NCI-H1436 (cell line): ENCODE measurements around the gene ELMO1.

Experiments used
- DNase-seq: peaks from one replicate; lab custom pipeline; 2025; lab: John Stamatoyannopoulos, UW

ELMO1 gene

GRCh38 chr7:37015353-37016034 lies 433.2 kb downstream of the ELMO1 start:
- DNase-seq, result no peak

DNA sequence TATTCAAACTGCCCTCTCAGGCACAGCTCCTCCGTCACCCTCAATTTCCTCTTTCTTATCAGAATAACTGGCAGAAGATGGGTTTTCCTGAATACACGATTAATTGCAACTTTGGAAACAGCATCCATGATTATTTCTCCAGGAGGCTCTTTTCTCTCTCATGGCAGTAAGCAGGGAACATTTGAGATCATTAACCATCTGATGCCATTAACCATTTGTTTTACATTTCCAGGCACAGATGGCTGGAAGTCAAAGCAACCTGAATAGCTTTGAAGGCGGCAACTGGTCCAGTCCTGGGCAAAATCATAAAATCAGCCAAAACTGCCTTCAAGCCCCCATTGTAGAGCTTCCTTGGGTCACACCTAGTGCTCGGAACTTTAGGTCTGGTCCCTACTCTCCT lies 434.9 kb downstream of the ELMO1 start:
- DNase-seq, result no peak

DNA sequence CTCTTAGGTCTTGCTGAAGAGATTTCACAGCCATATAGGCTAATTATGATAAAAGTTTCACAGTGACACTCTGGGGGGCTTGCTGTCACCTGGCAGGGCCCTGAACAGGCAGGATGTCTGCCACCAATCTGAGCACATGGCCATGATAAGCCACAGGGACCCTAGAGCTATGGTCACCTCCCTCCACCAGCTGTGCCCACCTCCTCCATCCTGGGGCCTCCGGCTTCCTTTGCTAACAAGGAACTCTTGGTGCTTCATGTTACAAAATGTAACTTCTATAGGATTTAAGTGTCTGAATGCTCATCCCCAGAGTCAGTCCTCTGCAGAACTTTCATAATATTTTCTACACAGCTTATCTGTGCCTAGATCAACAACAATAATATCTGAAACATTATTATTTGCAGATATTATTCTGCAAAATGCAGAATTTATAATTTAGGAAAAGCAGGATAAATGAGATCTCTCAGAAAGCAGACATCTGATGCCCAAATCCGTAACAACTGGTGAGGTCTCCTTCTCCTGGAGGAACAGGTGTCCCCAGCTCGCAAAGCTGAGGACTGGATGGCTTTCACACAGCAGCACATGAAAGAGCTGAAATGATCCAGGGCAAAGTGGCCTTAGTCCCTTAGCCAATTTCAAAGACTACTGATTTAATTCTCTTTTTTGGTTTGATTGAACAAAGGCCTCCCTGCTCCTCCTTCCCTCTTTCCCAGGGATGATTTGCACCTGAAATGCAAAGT lies 437.3 kb downstream of the ELMO1 start:
- no peak for DNase-seq

DNA sequence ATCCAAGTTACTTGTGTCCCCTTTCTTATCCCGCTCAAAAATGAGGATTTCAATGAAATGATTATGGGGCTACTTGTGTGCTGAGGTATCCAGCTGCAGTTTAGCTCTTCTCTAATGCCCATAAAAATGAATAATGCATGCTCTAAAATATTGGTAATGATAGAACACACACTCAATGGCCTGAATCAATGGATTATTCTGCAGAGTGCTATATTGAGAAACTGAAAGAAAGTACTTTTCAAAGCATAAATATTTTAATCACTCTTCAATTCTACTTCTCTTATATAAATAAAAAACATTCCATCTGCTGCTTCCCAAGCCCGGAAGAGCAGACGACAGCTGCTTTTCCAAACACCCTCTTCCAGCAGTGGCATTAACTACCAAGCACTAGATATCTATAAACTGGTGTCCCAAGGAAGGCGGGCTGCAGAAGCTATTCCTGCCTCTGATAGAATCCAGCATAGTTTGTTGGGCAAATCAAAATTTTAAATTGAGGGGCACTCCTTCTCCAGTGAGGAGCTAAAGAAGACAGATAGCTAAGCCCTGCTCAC lies 439.5 kb downstream of the ELMO1 start:
- DNase-seq, result no peak

DNA sequence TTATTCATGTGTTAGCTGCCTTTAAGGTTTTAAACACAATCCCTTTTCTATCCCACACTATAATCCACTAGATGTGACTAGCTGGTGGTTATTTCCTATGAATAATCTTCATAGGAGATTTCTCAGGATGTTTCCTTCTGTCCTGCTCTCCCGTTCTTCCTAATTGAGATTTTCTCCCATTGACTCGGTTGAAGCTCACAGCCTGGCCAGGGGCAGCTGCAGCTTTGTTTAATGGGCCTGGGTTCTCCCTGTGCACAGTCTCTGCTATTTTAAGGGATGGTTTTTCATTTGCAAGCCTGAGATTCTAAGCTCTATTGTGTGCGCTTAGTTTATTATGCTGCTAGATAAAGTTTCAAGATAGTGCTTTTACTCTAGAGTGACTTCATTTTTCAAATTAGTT lies 441.0 kb downstream of the ELMO1 start:
- no peak for DNase-seq

DNA sequence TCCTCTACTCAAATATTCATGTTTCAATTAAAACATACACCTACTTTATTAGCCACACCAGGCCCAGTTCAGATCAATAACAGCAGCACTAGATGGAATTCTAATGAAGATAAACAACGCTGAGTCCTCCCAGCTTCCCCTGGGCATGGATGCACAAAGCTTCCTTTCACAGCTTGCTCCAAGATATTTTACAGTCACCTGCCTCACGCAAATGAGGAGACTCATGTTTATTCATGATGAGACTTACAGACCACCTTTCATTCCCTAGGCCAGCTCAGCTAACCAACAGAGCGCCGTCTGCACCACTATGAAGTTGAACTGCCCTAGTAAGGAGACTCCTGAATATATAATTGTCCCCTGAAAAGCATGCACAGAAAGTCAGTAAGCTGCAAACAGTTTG lies 441.4 kb downstream of the ELMO1 start:
- no peak for DNase-seq

GRCh38 chr7:37006764-37007163 lies 441.9 kb downstream of the ELMO1 start:
- no peak for DNase-seq

DNA sequence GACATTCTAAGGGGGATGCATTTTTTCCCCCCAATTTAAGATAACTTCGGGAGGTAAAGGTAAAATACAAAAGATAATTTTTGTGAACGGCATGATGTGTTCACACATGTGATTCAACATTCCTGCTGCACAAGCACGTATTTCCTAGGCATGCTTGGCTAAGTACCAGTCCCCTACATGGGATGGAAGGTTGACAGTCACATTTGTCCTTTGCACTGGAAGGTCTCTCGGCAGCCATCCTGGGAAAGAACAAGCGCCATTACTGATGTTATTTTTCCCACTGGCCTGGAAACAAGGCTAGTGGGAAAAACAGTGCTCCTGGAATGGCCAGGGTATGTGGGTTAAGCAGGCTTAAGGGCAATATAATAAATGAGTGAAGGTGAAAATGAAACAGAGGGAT lies 448.2 kb downstream of the ELMO1 start:
- DNase-seq, result no peak

DNA sequence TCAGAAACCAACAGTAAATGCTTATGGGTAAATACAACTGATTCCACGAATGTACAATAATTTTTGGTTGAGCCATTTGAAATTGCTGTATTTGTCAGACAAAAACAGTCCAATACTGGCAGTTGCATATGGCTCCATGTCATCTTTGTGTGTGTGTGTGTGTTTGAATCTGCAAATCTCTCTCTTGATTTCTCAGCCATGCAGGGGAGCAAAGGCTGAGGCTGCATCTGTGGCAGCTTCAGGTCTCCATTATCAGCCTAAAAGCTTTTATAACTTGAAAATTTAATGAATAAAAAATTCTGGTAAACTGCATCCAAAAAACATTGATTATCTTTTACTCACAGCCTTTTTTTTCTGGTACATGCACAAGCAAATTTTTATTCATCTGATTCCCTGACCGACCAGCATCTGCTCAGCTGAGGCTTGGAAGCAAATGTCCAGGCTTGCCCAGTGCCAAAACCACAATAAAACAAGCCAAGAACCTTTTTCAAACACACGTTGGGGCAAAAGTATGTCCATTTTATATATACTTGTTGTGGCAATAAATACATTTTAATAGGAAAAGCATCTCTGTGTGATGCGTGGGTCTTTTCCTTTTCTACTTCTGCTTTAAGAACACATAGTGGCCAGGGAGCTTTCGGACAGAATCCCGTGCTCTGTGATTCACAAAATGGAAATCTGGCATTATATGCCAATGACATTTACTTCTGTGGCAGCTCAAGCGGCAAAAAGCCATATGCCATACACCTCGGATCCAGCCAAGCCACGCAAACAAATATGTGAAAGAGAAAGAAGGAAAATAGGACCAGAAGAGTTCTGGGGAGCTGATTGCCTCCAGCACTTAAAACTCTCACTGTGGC lies 448.8 kb downstream of the ELMO1 start:
- no peak for DNase-seq

- DNase-seq, result no peak
Observed at GRCh38 chr7:36995776-36996175, 452.9 kb downstream of the ELMO1 start.

- no peak for DNase-seq
Observed at GRCh38 chr7:36994456-36995112, 454.1 kb downstream of the ELMO1 start.

DNA sequence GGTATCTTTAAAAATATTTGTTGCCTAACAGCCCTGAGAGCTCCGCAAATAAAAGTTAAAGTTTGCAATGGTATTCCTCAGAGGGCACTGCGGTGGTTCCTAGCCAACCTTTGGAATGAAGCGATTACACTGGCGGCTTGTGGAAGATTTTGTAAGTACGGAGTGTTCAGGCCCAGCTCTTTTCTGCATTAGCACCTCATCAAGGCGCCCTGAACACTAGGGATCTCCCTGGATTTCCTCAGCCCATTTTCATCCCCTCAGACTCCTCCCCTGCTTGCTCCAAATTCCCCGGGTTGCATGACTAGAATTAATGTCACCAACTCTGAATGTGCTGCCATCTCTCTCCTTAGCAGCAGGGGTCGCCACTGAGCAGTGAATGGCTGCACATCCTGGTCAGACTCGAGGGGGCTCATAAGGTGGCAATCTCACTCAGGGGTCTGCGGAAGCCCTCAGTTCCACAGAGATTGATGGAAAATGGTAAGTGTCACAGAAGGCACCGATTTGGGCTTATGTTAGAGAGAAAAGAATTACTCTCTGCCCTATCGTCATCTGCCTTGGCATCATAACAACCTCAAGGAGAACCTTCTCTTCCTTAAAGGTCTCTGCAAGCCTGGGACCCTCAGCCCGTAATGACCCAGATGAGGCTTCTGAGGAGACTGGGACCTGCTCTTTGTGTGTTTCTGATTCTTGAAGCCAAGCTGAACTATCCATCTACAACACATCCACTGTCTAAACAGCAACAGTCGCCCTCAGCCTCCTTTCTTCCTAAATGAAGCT lies 461.5 kb downstream of the ELMO1 start:
- peak; percentile 28 for DNase-seq

- DNase-seq, result peak; percentile 35
Observed at GRCh38 chr7:36986511-36986933, 462.1 kb downstream of the ELMO1 start.

- DNase-seq, result peak; percentile 54
Observed at GRCh38 chr7:36985866-36986400, 462.7 kb downstream of the ELMO1 start.

DNA sequence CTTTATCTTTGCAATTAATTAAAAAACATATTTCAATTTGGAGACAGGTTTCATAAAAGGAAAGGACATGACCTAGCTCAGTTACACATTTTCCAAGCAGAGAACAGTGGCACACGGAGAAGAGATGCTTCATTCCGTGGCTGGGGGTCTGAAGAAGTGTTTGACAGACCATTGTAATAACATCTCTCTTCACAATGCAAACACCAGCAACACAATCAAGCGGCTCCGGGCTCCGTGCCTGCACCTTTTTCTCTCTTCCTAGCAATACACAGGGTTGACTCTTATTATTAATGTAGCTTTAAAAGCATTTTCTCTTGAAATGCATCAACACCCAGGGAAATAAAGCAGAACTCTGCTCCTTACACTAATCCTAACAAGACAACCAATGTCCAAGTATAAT lies 463.3 kb downstream of the ELMO1 start:
- DNase-seq, result no peak

DNA sequence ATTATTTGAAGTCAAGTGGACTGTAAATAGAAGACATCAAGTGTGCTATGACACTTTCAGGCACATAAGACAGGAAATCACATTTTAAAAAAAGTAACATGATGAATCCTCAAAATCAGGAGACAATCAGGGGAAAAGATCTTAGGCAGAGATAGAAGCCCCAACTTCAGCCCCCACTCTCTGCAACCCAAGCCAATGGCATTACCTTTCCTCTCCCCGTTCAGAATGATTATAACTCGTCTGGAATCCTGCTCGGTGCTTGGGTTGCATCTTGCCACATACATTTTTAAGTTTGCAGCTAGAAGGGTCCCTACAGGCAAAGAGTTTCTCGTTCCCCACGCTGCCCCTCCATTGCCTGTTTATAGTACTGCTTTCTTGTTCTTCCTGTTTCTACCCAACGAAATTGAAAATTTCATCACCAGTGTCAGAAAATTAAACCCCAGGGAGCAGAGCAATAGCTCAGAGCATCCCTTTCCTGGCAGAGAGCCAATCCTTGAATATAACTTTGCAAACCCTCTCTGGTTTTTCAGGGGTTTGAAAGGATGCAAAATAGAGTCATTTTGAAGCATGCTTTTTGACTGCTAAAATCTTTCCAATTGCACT lies 463.9 kb downstream of the ELMO1 start:
- DNase-seq, result peak; percentile 26

DNA sequence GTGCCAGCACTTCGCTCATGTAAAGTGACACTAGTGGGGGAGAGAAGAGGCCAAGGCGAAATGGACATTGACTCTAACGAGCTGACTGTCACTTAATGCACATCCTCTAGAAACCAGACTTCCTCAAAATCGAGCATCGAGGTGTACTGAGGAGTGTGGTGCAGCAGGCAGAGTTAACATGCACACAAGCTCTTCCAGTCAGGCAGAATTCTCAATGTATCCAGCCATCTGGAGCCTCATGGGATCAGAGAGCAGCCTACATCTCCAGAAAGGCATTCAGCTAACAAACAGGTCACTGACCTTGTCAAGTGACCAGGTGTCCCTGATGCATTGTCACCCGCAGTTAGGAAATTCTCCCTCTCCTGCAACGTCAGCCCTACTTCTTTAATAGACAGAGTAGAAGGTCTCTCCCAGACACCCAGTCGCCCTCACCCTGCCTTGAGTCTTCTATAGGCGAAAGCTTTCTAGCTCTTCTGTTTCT lies 464.6 kb downstream of the ELMO1 start:
- no peak for DNase-seq

- no peak for DNase-seq
Observed at GRCh38 chr7:36982766-36983165, 465.9 kb downstream of the ELMO1 start.

DNA sequence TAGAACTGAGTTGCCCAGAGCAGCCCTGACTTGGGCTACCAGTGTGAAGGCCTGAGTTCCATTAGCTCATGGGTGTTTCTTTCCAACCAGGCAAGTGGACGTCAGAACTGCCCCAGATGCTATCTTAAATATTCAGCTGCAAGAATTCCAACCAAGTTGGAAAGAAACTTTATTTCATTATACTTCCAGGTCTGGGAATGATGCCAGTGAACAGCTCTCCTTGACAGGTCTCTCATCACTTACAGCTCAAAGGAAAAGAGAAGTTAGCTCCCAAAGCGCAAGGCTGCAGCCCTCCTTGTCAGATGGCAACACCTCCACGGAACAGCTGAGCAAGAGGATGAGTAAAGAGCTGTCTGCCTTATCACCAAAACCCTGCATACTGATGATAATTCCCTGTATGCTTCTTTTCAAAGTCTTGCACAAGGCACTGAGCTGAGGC lies 468.8 kb downstream of the ELMO1 start:
- no peak for DNase-seq

- no peak for DNase-seq
Observed at GRCh38 chr7:36978461-36978860, 470.2 kb downstream of the ELMO1 start.
